GM19467 (cell line): ENCODE data around the gene KDM4D.
"Not testable (repeated sequence)": the region's sequence is repeated elsewhere in the genome, so short reads cannot be mapped to it uniquely, and the experiment has no call there.

Experiments
- ATAC-seq: cut with Tn5 transposase; IDR thresholded peaks from one replicate; pipeline ENCODE4 v1.9.1; 2021; ENCODE audit warnings: mild to moderate bottlenecking, moderate library complexity; ENCODE audit not compliant: unreplicated experiment

Gene KDM4D

DNA sequence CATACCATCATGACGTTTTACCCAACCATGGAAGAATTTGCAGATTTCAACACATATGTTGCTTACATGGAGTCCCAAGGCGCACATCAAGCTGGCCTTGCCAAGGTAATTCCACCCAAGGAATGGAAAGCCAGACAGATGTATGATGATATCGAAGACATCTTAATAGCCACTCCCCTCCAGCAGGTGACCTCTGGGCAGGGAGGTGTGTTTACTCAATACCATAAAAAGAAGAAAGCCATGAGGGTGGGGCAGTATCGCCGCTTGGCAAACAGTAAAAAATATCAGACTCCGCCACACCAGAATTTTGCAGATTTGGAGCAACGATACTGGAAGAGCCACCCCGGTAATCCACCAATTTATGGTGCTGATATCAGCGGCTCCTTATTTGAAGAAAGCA lies 52.1 kb downstream of the KDM4D start:
- ATAC-seq, result not testable (repeated sequence)

- no peak for ATAC-seq
Measured at GRCh38 chr11:95028357-95028756, 54.8 kb downstream of the KDM4D start.

DNA sequence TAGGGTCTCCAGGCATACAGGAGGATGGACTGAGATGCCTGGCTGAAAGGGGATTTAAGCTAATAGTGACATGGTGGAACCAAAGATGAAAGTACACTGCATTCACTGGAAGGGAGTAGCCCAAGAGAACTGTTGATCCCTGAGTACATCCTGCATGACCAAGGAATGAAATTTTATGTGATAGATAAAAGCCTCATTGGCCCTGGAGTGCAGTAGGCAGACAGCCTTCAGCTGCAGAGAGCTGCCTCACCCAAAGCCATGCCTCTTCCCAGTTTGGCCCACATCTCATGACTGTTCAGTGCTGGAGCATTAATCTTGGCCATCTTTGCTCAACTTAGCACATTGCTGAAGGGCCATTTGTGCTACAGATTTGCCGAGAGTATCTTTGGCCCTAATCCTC lies 59.5 kb downstream of the KDM4D start:
- no peak for ATAC-seq

- no peak for ATAC-seq
Measured at GRCh38 chr11:95035316-95035715, 61.8 kb downstream of the KDM4D start.

- ATAC-seq, result not testable (repeated sequence)
Measured at GRCh38 chr11:95037356-95038035, 64.0 kb downstream of the KDM4D start.

- no peak for ATAC-seq
Measured at GRCh38 chr11:95042239-95042638, 68.7 kb downstream of the KDM4D start.

- no peak for ATAC-seq
Measured at GRCh38 chr11:95042906-95043305, 69.4 kb downstream of the KDM4D start.

GRCh38 chr11:95044010-95044409 lies 70.5 kb downstream of the KDM4D start:
- ATAC-seq, result no peak

GRCh38 chr11:95045812-95046211 lies 72.3 kb downstream of the KDM4D start:
- no peak for ATAC-seq
